Neural crest cell (in vitro differentiated cells): ENCODE measurements around the gene SRSF2. TPM values are rescaled to one million over a fixed set of nuclear protein-coding genes. Genes with fewer than 3 reads are reported as not detected.
"Not testable (repeated sequence)": the region's sequence is repeated elsewhere in the genome, so short reads cannot be mapped to it uniquely, and the experiment has no call there.

Experiments used
- DNase-seq: peaks from one replicate; pipeline ENCODE4 v3.0.0; 2021; ENCODE audit warnings: low read depth, mixed read lengths, low spot score
- H3K27ac Mint-ChIP-seq: one replicate; pipeline ENCODE4 v1.8.0; 2021; ENCODE audit warnings: mild to moderate bottlenecking, mixed read lengths; ENCODE audit not compliant: unreplicated experiment
- H3K27me3 Mint-ChIP-seq: 2 replicates; pipeline ENCODE4 v1.8.0; 2021; ENCODE audit warnings: low read depth, mild to moderate bottlenecking, mixed read lengths
- H3K36me3 Mint-ChIP-seq: 2 replicates; pipeline ENCODE4 v1.8.0; 2021; ENCODE audit warnings: low read depth, mild to moderate bottlenecking, mixed read lengths
- H3K4me1 Mint-ChIP-seq: 2 replicates; pipeline ENCODE4 v1.8.0; 2021; ENCODE audit warnings: mixed read lengths
- H3K4me3 Mint-ChIP-seq: one replicate; pipeline ENCODE4 v1.8.0; 2021; ENCODE audit warnings: mild to moderate bottlenecking, mixed read lengths
- H3K9me3 Mint-ChIP-seq: 2 replicates; pipeline ENCODE4 v1.8.0; 2021; ENCODE audit warnings: mixed read lengths
- total RNA-seq: library from RNA; stranded (reverse); gene quantifications from 2 replicates; pipeline ENCODE4 v1.2.1, GENCODE V29; 2021
- TF ChIP-seq, protein P1 (sequence below): fragments of 200-600 bp; sonication (generic); conservative IDR thresholded peaks from 2 replicates; pipeline ENCODE4 v1.5.0; 2021; ENCODE audit warnings: antibody characterized with exemption, mild to moderate bottlenecking

SRSF2 gene
- total RNA-seq, 1 donor from 2014 or later, result 453 TPM

DNA sequence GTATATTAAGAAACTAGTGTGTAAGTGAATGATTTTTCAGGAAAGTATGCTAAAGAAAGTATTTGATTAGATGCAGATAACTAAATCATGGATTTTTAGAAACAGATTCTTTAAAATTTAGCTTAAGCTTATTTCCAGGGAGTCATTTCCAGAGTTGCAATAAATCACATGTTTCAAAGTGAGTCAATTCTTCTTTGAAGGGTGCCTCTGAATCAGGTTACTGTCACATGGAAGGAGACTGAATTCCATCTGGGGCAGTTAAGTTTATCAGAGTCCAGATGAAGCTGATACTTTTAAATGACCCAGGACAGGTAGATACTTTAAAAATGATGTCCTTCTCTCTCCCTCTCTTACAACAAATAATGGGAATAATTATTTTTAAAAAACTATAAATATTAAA is 5.8 kb upstream of the SRSF2 start:
- Mint-ChIP-seq H3K9me3 (no peaks in the 10 kb centered on the region), H3K4me3 (peak overlapping the region; percentile 47), H3K27me3 (no peaks in the 10 kb centered on the region), H3K27ac (no peak overlapping the region), H3K4me1 (peaks cover 35% of the 10 kb centered on the region), H3K36me3 (peaks cover 29% of the 10 kb centered on the region)
- DNase-seq, result no peak
- TF ChIP-seq, protein P1, sequence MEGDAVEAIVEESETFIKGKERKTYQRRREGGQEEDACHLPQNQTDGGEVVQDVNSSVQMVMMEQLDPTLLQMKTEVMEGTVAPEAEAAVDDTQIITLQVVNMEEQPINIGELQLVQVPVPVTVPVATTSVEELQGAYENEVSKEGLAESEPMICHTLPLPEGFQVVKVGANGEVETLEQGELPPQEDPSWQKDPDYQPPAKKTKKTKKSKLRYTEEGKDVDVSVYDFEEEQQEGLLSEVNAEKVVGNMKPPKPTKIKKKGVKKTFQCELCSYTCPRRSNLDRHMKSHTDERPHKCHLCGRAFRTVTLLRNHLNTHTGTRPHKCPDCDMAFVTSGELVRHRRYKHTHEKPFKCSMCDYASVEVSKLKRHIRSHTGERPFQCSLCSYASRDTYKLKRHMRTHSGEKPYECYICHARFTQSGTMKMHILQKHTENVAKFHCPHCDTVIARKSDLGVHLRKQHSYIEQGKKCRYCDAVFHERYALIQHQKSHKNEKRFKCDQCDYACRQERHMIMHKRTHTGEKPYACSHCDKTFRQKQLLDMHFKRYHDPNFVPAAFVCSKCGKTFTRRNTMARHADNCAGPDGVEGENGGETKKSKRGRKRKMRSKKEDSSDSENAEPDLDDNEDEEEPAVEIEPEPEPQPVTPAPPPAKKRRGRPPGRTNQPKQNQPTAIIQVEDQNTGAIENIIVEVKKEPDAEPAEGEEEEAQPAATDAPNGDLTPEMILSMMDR, result no peak

DNA sequence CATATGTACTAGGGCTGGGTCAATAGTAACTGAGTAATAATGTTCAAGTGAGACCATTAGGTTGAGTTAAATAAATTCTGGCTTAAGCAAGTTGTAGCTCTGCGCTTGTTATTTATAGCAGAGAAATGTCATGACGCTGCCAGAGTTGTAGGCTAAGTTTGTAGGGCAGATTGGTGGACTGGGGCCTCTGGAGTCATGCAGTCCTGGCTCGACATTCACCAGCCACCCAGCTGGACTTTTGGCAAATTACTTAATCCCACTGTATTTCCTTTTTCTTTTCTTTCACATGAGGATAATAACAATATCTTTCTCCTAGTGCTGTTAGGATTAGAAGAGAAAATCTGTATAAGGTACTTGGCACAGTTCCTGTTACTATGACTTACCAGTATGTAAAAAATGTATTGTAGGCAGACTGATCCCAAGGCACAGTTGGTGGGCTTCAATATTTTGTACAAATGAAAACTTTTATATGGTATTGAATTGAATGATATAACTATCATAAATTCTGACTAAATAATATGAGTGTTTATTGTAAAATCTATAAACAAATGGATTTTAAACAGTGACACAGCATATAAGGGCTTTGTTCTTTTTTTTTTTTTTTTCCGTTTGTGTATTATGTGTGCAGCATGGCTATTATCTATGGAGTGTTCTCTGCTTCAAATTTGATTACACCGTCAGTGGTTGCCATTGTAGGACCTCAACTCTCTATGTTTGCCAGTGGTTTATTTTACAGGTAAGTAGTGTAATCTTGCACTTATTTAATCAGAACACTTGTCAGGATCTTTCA is 3.4 kb upstream of the SRSF2 start:
- no peak overlapping the region for H3K27ac Mint-ChIP-seq
- no peaks in the 10 kb centered on the region for H3K27me3 Mint-ChIP-seq
- peaks cover 33% of the 10 kb centered on the region for H3K4me1 Mint-ChIP-seq
- no peak for DNase-seq
- peak overlapping the region; percentile 75 for H3K4me3 Mint-ChIP-seq
- no peaks in the 10 kb centered on the region for H3K9me3 Mint-ChIP-seq
- TF ChIP-seq, protein P1, result no peak
- peaks cover 19% of the 10 kb centered on the region for H3K36me3 Mint-ChIP-seq

DNA sequence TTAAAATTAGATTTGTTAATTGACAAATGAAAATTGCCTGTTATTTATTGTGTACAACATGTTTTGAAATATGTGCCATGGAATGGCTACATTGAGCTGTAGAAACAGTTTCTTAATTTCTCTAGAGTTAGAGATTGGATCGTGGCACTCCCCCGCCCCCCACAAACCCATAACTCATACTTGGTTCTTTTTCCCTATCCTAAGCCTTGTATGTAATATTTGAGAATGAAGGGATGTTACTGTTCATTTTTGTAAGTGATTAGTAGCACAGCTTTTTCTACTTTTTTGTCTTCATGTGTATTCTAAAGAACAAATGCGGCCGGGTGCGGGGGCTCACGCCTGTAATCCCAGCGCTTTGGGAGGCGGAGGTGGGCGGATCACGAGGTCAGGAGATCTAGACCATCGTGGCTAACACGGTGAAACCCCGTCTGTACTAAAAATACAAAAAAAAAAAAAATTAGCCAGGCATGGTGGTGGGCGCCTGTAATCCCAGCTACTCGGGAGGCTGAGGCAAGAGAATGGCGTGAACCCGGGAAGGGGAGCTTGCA is 2.5 kb upstream of the SRSF2 start:
- Mint-ChIP-seq H3K4me1 (peaks cover 42% of the 10 kb centered on the region), H3K36me3 (peaks cover 23% of the 10 kb centered on the region), H3K4me3 (peak overlapping the region; percentile 99)
- not testable (repeated sequence) for H3K9me3 Mint-ChIP-seq, H3K27me3 Mint-ChIP-seq, DNase-seq, H3K27ac Mint-ChIP-seq

DNA sequence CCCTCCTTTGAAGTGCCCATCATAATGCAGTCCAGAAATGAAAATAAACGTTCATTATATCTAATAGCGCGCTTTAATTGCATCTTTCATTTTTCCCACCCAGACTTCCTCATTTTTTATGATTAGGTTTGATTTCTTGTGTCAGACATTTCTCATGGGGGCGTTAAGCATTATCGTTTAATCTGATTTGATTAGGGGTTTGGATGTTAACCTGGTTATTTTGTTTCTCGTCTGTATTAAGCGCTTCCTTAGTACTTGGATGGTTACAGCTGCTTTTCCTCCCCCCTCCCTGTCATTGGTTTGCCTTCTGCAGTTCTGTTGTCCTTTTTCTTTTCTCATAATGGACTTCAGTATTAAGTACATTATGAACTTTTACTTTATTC is 1.3 kb upstream of the SRSF2 start:
- Mint-ChIP-seq H3K4me3 (peak overlapping the region; percentile 99), H3K27me3 (peaks cover 5% of the 10 kb centered on the region), H3K4me1 (peaks cover 54% of the 10 kb centered on the region), H3K9me3 (no peaks in the 10 kb centered on the region), H3K27ac (peak overlapping the region; percentile 100), H3K36me3 (peaks cover 33% of the 10 kb centered on the region)
- no peak for DNase-seq
- TF ChIP-seq, protein P1, result no peak

DNA sequence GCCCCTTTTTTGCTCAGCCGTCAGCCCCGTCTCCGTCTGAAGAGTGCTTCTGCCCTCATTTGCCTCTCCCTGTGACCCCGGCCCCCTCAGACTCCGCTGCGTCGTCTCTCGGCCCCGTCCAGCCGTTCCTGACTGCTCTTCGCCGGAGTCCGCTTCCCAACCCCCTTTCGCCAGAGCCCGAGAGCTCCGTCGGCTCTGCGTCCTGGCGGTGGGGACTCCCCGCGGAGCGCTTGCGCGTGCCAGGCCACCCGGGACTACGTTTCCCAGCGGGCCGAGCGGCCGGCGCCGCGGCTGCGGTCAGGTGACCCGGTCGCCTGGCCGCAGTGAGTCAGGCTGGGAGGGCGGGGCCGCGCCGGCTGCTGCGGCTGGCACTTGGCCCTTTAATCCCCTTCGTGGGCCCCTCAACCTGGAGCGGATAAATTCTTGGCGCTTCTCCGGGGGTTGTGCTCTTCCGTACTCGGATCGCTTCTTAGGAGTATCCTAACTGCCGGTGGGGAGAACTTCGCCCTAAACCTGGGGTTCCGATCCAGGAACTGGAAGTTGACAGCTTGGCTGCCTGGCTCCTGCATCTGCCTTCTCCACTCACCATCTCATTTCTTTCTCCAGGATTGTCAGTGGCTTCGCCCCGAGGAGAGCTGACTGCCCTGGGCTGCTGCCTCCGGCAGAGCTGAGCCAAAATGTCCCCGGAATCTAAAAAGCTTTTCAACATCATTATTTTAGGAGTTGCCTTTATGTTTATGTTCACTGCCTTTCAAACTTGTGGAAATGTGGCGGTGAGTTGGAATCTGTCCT is 741 bp upstream of the SRSF2 start, which contains the start of gene MFSD11:
Gene MFSD11 (plus strand): TSS at position 444 of the 792 bp plus-strand sequence. CDS start 234 bp downstream, at position 678.
- Mint-ChIP-seq H3K4me1 (peaks cover 59% of the 10 kb centered on the region), H3K36me3 (peaks cover 37% of the 10 kb centered on the region)

More for the DNA sequence above, 741 bp upstream of the SRSF2 start, which contains the start of gene MFSD11:
- peak within 1 kb of the TSS; percentile 99 for H3K4me3 Mint-ChIP-seq
- no peaks in the 10 kb centered on the region for H3K9me3 Mint-ChIP-seq
- H3K27me3 Mint-ChIP-seq, result peaks cover 5% of the 10 kb centered on the region
- TF ChIP-seq, protein P1, result no peak
- peak; percentile 82 for DNase-seq
- peak within 1 kb of the TSS; percentile 100 for H3K27ac Mint-ChIP-seq
